ENCODE results near the gene DOCK4.

Gene DOCK4

DNA sequence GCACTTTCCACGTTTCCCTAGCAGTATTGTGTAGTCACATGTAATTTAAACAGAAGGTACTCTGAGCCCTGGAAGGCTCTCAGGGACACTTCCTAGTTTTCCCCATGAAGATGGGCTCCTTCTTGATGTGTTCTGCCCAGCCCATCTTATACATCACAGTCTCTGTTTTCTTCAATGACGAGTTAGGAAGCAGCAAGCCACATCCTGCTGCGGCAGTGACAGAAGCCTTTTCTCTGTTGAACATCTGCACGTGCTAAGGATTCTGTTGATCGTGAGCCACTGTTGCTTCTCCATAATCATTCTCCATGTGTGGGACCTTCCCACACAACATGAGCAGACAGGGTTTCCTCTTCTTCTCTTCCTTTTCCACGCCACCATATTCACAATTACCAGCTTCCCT is 346.0 kb downstream of the DOCK4 start:
- intact Hi-C loops (cut with DNase I; ENCODE audit: low total_unique reads): no loop called here
- H3K27me3 ChIP-seq: no peaks in the 10 kb centered on the region
- no peak for TF ChIP-seq CTCF (IDR thresholded peaks at IDR 0.05)
- DNase-seq: no peak
- H3K36me3 ChIP-seq: peaks cover 0 to 6% (median 0%) of the 10 kb centered on the region in 3 donors
- H3K4me3 ChIP-seq: no peak overlapping the region
- no peak overlapping the region for H3K27ac ChIP-seq
- H3K9me3 ChIP-seq: no peaks in the 10 kb centered on the region
- peaks cover 0 to 17% (median under 1%) of the 10 kb centered on the region in 4 donors for H3K4me1 ChIP-seq

DNA sequence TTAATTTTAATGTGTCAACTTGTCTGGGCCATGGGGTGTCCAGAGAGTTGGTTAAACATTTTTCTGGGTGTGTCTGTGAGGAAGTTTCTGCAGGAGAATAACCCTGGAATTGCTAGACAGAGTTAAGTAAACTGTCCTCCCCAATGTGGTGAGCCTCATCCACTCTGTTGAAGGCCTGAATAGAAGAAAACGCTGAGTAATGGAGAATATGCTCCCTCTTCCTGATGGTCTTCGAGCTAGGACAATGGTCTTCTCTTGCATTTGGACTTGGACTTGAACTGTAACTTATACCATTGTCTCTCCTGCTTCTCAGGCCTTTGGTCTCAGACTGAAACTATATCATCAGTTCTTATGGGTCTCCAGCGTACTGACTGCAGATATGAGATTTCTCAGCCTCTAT is 347.9 kb downstream of the DOCK4 start:
- Histone ChIP-seq H3K27me3 (no peaks in the 10 kb centered on the region), H3K9me3 (no peaks in the 10 kb centered on the region), H3K4me3 (no peak overlapping the region), H3K4me1 (no peaks in the 10 kb centered on the region), H3K27ac (no peak overlapping the region), H3K36me3 (peaks cover 0 to 6% (median 0%) of the 10 kb centered on the region in 3 donors)
- no peak for DNase-seq
- intact Hi-C loops (cut with DNase I; ENCODE audit: low total_unique reads): no loop called here
- no peak for TF ChIP-seq CTCF (IDR thresholded peaks at IDR 0.05)

DNA sequence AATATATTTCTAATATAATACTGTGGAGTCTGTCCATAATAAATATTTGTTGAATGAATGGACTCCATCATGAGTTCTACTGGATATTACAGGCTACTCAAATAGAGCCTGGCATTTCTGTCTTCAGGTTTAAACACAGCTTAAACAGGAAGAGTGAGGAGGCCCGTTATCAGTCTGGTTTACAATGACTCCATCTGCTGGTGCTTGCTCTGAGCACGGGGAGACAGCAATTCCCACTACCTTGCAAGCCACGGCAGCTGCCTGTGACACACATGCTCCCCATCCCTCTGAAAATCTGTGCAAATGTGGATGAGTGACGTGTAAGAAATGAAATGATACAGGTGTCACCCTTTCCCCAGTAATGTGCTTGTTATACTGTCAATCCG is 350.4 kb downstream of the DOCK4 start:
- DNase-seq: no peak
- H3K4me1 ChIP-seq: no peaks in the 10 kb centered on the region
- H3K36me3 ChIP-seq: peaks cover 0 to 6% (median 0%) of the 10 kb centered on the region in 3 donors
- no peaks in the 10 kb centered on the region for H3K27me3 ChIP-seq
- no peak overlapping the region for H3K27ac ChIP-seq
- H3K9me3 ChIP-seq: no peaks in the 10 kb centered on the region
- TF ChIP-seq CTCF (IDR thresholded peaks at IDR 0.05): no peak
- no peak overlapping the region for H3K4me3 ChIP-seq
- intact Hi-C loops (cut with DNase I; ENCODE audit: low total_unique reads): no loop called here

- H3K4me3 ChIP-seq: no peak overlapping the region
- H3K27me3 ChIP-seq: no peaks in the 10 kb centered on the region
- peaks cover 0 to 3% (median 0%) of the 10 kb centered on the region in 3 donors for H3K36me3 ChIP-seq
- H3K27ac ChIP-seq: no peak overlapping the region
- DNase-seq: peak in 1 of 2 donors; percentile 40
- intact Hi-C loops (cut with DNase I; ENCODE audit: low total_unique reads): no loop called here
- TF ChIP-seq CTCF (IDR thresholded peaks at IDR 0.05): peak in 1 of 2 experiments; percentile 11
- H3K9me3 ChIP-seq: no peaks in the 10 kb centered on the region
- H3K4me1 ChIP-seq: no peaks in the 10 kb centered on the region
Observed at GRCh38 chr7:111855161-111855841, 350.9 kb downstream of the DOCK4 start.

- TF ChIP-seq CTCF (IDR thresholded peaks at IDR 0.05): no peak
- no peak for DNase-seq
- Histone ChIP-seq H3K27me3 (no peaks in the 10 kb centered on the region), H3K27ac (no peak overlapping the region), H3K36me3 (no peaks in the 10 kb centered on the region), H3K9me3 (no peaks in the 10 kb centered on the region), H3K4me3 (no peak overlapping the region), H3K4me1 (no peaks in the 10 kb centered on the region)
- intact Hi-C loops (cut with DNase I; ENCODE audit: low total_unique reads): no loop called here
Observed at GRCh38 chr7:111853201-111853990, 352.8 kb downstream of the DOCK4 start.
